Esophagus squamous epithelium (tissue), 5 donors: ENCODE data around the gene SARNP. TPM values are rescaled to one million over a fixed set of nuclear protein-coding genes. Genes with fewer than 3 reads are reported as not detected.

Experiments used
- DNase-seq: peaks from one replicate; lab custom pipeline; 2025; lab: John Stamatoyannopoulos, UW
- H3K27ac ChIP-seq, 4 donors: fragments of 200-600 bp; sonication (generic); one replicate each; pipeline ENCODE4 v1.5.1; 2016 to 2019; ENCODE audit warnings: mild to moderate bottlenecking in 1 of 4
- H3K27me3 ChIP-seq, 4 donors: fragments of 200-600 bp; sonication (generic); 1 replicate in 3 of 4; 2 replicates in 1 of 4; pipeline versions ENCODE4 v1.5.1 to v1.6.0; 2017 to 2021; ENCODE audit warnings: antibody characterized with exemption in 1 of 4
- H3K36me3 ChIP-seq, 3 donors: fragments of 200-600 bp; sonication (generic); one replicate each; pipeline ENCODE4 v1.5.1; 2016 to 2019
- H3K4me1 ChIP-seq, 3 donors: fragments of 200-600 bp; sonication (generic); one replicate each; pipeline ENCODE4 v1.5.1; 2017 to 2019
- H3K4me3 ChIP-seq, 4 donors: fragments of 200-600 bp; sonication (generic); 1 replicate in 3 of 4; 2 replicates in 1 of 4; pipeline ENCODE4 v1.5.1; 2016 to 2019; ENCODE audit warnings: mild to moderate bottlenecking in 2 of 4, moderate library complexity in 1 of 4
- H3K9me3 ChIP-seq, 3 donors: fragments of 200-600 bp; sonication (generic); one replicate each; pipeline ENCODE4 v1.5.1; 2016 to 2019
- POLR2A ChIP-seq, 4 donors: fragments of 450-650 bp; IDR thresholded peaks; one replicate each; pipeline ENCODE4 v1.6.1; 2017; ENCODE audit warnings: antibody characterized with exemption in 4 of 4, mild to moderate bottlenecking in 4 of 4, moderate library complexity in 3 of 4
- WGBS, 2 donors: methylation state at CpG; one replicate each; pipeline ENCODE4 v1.1.5; 2018; 5-methylcytosine and 5-hydroxymethylcytosine counted together
- intact Hi-C: fragments of 100-400 bp; cut with DNase I; formaldehyde crosslinking; loops from one replicate; pipeline ENCODE4 v1.15.0; 2022
- total RNA-seq, 4 donors: library from RNA; depleted of rRNA; stranded (reverse); fragments of >200 nt; gene quantifications; one replicate each; pipeline ENCODE4 v1.1.0, GENCODE V29; 2016
- TF ChIP-seq, protein P1 (sequence below), 6 experiments: fragments of 450-650 bp in 4 of 6; fragments of 200-600 bp in 2 of 6; sonication (generic) in 2 of 6; IDR thresholded peaks; one replicate each; pipeline ENCODE4 v1.5.1; 2016 to 2019; ENCODE audit warnings: antibody characterized with exemption in 6 of 6, mild to moderate bottlenecking in 4 of 6, moderate library complexity in 4 of 6
- donor health status: DM: yes; HTN: yes; CAD: no.

Gene SARNP
- total RNA-seq, 4 donors from 2014 or later = 22.6 to 60.1 (median 53.7) TPM

DNA sequence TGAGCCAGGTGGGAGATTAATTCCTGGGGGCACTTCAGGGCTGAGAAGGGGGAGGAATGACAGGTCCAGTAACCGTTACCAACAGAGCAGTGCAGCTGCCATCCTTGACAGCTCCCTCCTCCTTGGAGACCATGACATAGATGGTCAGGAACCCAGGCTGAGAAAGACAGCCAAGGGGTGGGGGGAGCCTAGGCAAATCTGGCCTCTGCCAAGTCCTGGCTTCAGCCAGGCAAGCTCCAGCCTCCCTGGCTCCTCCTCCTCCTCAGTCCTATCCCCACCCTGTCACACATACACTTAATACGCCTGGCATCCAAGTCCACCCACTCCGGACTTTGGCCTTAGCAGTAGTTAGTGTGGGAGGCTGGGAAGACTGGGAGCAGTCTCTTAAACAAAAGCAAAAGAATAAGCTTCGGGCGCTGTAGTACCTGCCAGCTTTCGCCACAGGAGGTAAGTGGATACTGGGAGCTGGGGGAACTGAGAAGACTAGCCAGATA lies 97.4 kb downstream of the SARNP start, which contains the start of gene RDH5:
RDH5 (plus strand) TSS at position 323 of the 494 bp plus-strand sequence. CDS start 792 bp downstream, outside the sequence.
- no peaks in the 10 kb centered on the region for H3K9me3 ChIP-seq
- intact Hi-C loops = no loop called here
- H3K4me3 ChIP-seq = no peak within 1 kb of the TSS
- WGBS, 2 donors = 38 to 39% methylated on average over 3 to 5 of the region's 6 CpGs
- TF ChIP-seq POLR2A (IDR thresholded peaks at IDR 0.05) = no peak
- TF ChIP-seq, protein P1, sequence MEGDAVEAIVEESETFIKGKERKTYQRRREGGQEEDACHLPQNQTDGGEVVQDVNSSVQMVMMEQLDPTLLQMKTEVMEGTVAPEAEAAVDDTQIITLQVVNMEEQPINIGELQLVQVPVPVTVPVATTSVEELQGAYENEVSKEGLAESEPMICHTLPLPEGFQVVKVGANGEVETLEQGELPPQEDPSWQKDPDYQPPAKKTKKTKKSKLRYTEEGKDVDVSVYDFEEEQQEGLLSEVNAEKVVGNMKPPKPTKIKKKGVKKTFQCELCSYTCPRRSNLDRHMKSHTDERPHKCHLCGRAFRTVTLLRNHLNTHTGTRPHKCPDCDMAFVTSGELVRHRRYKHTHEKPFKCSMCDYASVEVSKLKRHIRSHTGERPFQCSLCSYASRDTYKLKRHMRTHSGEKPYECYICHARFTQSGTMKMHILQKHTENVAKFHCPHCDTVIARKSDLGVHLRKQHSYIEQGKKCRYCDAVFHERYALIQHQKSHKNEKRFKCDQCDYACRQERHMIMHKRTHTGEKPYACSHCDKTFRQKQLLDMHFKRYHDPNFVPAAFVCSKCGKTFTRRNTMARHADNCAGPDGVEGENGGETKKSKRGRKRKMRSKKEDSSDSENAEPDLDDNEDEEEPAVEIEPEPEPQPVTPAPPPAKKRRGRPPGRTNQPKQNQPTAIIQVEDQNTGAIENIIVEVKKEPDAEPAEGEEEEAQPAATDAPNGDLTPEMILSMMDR (IDR thresholded peaks at IDR 0.05) = no peak
- H3K27ac ChIP-seq = peak within 1 kb of the TSS; percentile 93 to 98 (median 94)
- no peaks in the 10 kb centered on the region for H3K27me3 ChIP-seq
- peaks cover 9 to 21% (median 12%) of the 10 kb centered on the region in 3 donors for H3K36me3 ChIP-seq
- DNase-seq = no peak
- H3K4me1 ChIP-seq = peaks cover 49 to 94% (median 72%) of the 10 kb centered on the region in 3 donors

DNA sequence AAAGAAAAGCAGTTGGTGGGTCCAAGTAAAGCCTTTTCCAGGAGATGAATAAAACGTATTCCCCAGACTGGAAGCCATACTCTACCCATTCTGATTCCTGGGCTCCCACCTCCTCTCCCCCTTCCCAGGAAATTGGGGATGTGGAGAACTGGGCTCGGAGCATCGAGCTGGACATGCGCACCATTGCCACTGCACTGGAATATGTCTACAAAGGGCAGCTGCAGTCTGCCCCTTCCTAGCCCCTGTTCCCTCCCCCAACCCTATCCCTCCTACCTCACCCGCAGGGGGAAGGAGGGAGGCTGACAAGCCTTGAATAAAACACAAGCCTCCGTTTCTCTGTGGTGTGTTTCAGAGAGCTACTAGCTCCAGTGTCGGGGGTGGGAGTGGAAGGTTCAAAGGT lies 98.2 kb downstream of the SARNP start:
- intact Hi-C loops = no loop called here
- 73 to 77% methylated on average over 5 to 7 of the region's 7 CpGs for WGBS, 2 donors
- Histone ChIP-seq H3K27ac (peak overlapping the region; percentile 93 to 98 (median 94)), H3K9me3 (no peaks in the 10 kb centered on the region), H3K27me3 (no peaks in the 10 kb centered on the region), H3K4me3 (no peak overlapping the region), H3K36me3 (peaks cover 6 to 14% (median 7%) of the 10 kb centered on the region in 3 donors), H3K4me1 (peaks cover 47 to 92% (median 66%) of the 10 kb centered on the region in 3 donors)
- no peak for DNase-seq
- TF ChIP-seq, protein P1 (IDR thresholded peaks at IDR 0.05) = no peak
- TF ChIP-seq POLR2A (IDR thresholded peaks at IDR 0.05) = no peak

DNA sequence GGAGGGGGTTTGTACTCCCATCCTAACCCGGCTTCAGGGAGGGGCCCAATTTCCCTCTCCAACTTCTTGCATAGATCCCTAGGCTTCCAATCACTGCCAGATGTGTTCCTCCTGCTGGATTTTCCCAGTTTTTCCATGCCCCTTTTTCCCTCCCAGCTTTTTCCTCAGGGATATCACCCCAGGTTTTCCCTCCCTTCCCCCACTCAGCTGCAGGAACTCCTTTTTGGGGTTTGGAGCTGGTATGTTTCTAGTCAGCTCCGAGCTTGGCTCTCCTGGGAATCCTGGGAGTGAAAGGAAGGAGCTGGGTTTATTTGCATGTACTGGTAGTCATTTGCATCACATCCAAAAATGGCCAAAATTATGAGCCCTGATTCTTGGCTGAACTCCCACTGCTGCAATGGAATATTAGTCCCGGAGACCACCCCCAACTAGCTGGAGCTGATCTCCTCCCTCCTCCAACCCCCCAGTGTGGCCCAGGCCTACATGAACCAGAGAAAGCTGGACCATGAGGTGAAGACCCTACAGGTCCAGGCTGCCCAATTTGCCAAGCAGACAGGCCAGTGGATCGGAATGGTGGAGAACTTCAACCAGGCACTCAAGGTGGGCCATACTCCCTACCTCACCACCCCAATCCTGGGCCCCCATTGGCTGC lies 98.8 kb downstream of the SARNP start:
- Histone ChIP-seq H3K9me3 (no peaks in the 10 kb centered on the region), H3K27ac (peak overlapping the region; percentile 93 to 98 (median 94)), H3K4me1 (peaks cover 41 to 85% (median 60%) of the 10 kb centered on the region in 3 donors), H3K4me3 (no peak overlapping the region), H3K36me3 (peaks cover under 1 to 8% (median under 1%) of the 10 kb centered on the region in 3 donors), H3K27me3 (no peaks in the 10 kb centered on the region)
- WGBS, 2 donors = 52 to 80% methylated on average over 3 to 4 of the region's 4 CpGs
- TF ChIP-seq, protein P1 (IDR thresholded peaks at IDR 0.05) = no peak
- TF ChIP-seq POLR2A (IDR thresholded peaks at IDR 0.05) = no peak
- intact Hi-C loops = no loop called here
- DNase-seq = no peak

DNA sequence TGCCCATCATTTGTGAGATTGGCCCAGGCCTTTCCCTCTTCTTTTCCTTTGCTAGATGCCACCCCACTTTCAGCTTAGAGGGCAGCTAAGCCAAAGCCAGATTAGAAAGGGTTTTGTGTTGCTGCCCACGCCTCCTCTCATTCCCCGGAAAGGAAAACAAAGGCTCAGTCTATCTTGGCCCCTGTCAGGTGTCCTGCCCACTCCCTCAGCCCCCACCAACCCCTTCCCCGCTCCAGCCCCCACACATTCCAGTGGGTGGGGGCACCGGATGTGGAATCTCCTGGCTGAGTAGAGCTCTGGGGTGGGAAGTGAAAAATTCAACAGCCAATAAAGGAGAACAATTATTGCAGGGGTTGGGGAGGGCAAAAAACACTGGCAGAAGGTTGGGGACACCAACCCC lies 99.5 kb downstream of the SARNP start:
- intact Hi-C loops = no loop called here
- WGBS, 2 donors = 47 to 48% methylated on average over 2 to 4 of the region's 4 CpGs
- Histone ChIP-seq H3K36me3 (peaks cover 0 to 3% (median 0%) of the 10 kb centered on the region in 3 donors), H3K4me1 (peaks cover 40 to 81% (median 56%) of the 10 kb centered on the region in 3 donors), H3K4me3 (peak overlapping the region in 1 of 4 donors; percentile 89), H3K27ac (peak overlapping the region; percentile 93 to 98 (median 94)), H3K27me3 (no peaks in the 10 kb centered on the region), H3K9me3 (no peaks in the 10 kb centered on the region)
- DNase-seq = no peak
- TF ChIP-seq, protein P1 (IDR thresholded peaks at IDR 0.05) = no peak
- TF ChIP-seq POLR2A (IDR thresholded peaks at IDR 0.05) = no peak
